Esophagus squamous epithelium (tissue), 5 donors: ENCODE results near the gene NCOA1. TPM values are rescaled to one million over a fixed set of nuclear protein-coding genes. Genes with fewer than 3 reads are reported as not detected.

ENCODE experiments used
- DNase-seq: peaks from one replicate; lab custom pipeline; 2025; lab: John Stamatoyannopoulos, UW
- H3K27ac ChIP-seq, 4 donors: fragments of 200-600 bp; sonication (generic); one replicate each; pipeline ENCODE4 v1.5.1; 2016 to 2019; ENCODE audit warnings: mild to moderate bottlenecking in 1 of 4
- H3K27me3 ChIP-seq, 4 donors: fragments of 200-600 bp; sonication (generic); 1 replicate in 3 of 4; 2 replicates in 1 of 4; pipeline versions ENCODE4 v1.5.1 to v1.6.0; 2017 to 2021; ENCODE audit warnings: antibody characterized with exemption in 1 of 4
- H3K36me3 ChIP-seq, 3 donors: fragments of 200-600 bp; sonication (generic); one replicate each; pipeline ENCODE4 v1.5.1; 2016 to 2019
- H3K4me1 ChIP-seq, 3 donors: fragments of 200-600 bp; sonication (generic); one replicate each; pipeline ENCODE4 v1.5.1; 2017 to 2019
- H3K4me3 ChIP-seq, 4 donors: fragments of 200-600 bp; sonication (generic); 1 replicate in 3 of 4; 2 replicates in 1 of 4; pipeline ENCODE4 v1.5.1; 2016 to 2019; ENCODE audit warnings: mild to moderate bottlenecking in 2 of 4, moderate library complexity in 1 of 4
- H3K9me3 ChIP-seq, 3 donors: fragments of 200-600 bp; sonication (generic); one replicate each; pipeline ENCODE4 v1.5.1; 2016 to 2019
- CTCF ChIP-seq, 6 experiments: fragments of 450-650 bp in 4 of 6; fragments of 200-600 bp in 2 of 6; sonication (generic) in 2 of 6; IDR thresholded peaks; one replicate each; pipeline ENCODE4 v1.5.1; 2016 to 2019; ENCODE audit warnings: antibody characterized with exemption in 6 of 6, mild to moderate bottlenecking in 4 of 6, moderate library complexity in 4 of 6
- POLR2A ChIP-seq, 4 donors: fragments of 450-650 bp; IDR thresholded peaks; one replicate each; pipeline ENCODE4 v1.6.1; 2017; ENCODE audit warnings: antibody characterized with exemption in 4 of 4, mild to moderate bottlenecking in 4 of 4, moderate library complexity in 3 of 4
- WGBS, 2 donors: methylation state at CpG; one replicate each; pipeline ENCODE4 v1.1.5; 2018; 5-methylcytosine and 5-hydroxymethylcytosine counted together
- intact Hi-C: fragments of 100-400 bp; cut with DNase I; formaldehyde crosslinking; loops from one replicate; pipeline ENCODE4 v1.15.0; 2022
- total RNA-seq, 4 donors: library from RNA; depleted of rRNA; stranded (reverse); fragments of >200 nt; gene quantifications; one replicate each; pipeline ENCODE4 v1.1.0, GENCODE V29; 2016
- donor health status: DM: yes; HTN: yes; CAD: no.

Gene NCOA1
- total RNA-seq, 4 donors from 2014 or later = 21.3 to 45.4 (median 32.9) TPM

- intact Hi-C loops = no loop called here
Measured at GRCh38 chr2:24652265-24653182, 161.5 kb downstream of the NCOA1 start.

GRCh38 chr2:24657818-24658217, 166.8 kb downstream of the NCOA1 start:
- Histone ChIP-seq H3K36me3 (peaks cover 0 to 16% (median 0%) of the 10 kb centered on the region in 3 donors), H3K4me1 (peaks cover 0 to 2% (median 0%) of the 10 kb centered on the region in 3 donors), H3K9me3 (no peaks in the 10 kb centered on the region), H3K27me3 (no peaks in the 10 kb centered on the region), H3K4me3 (no peak overlapping the region), H3K27ac (no peak overlapping the region)
- intact Hi-C loops = no loop called here
- no peak for TF ChIP-seq POLR2A (IDR thresholded peaks at IDR 0.05)
- TF ChIP-seq CTCF (IDR thresholded peaks at IDR 0.05) = no peak
- DNase-seq = no peak
- WGBS, 2 donors = 68 to 85% methylated on average over 2 of the region's 2 CpGs

More at GRCh38 chr2:24652265-24653182, 161.5 kb downstream of the NCOA1 start:
- H3K27me3 ChIP-seq = no peaks in the 10 kb centered on the region
- peaks cover 0 to 4% (median 0%) of the 10 kb centered on the region in 3 donors for H3K4me1 ChIP-seq
- TF ChIP-seq POLR2A (IDR thresholded peaks at IDR 0.05) = no peak
- H3K36me3 ChIP-seq = no peaks in the 10 kb centered on the region
- no peaks in the 10 kb centered on the region for H3K9me3 ChIP-seq
- no peak for DNase-seq
- H3K27ac ChIP-seq = no peak overlapping the region
- WGBS, 2 donors = 78 to 80% methylated on average over 3 of the region's 3 CpGs
- H3K4me3 ChIP-seq = no peak overlapping the region

GRCh38 chr2:24658531-24659202, 167.6 kb downstream of the NCOA1 start:
- Histone ChIP-seq H3K27ac (no peak overlapping the region), H3K4me1 (no peaks in the 10 kb centered on the region), H3K27me3 (no peaks in the 10 kb centered on the region), H3K4me3 (no peak overlapping the region), H3K9me3 (no peaks in the 10 kb centered on the region), H3K36me3 (peaks cover 0 to 16% (median 0%) of the 10 kb centered on the region in 3 donors)
- TF ChIP-seq POLR2A (IDR thresholded peaks at IDR 0.05) (no peak), CTCF (IDR thresholded peaks at IDR 0.05) (no peak)
- no peak for DNase-seq
- WGBS, 2 donors = 84 to 86% methylated on average over 4 of the region's 4 CpGs
- intact Hi-C loops = no loop called here

GRCh38 chr2:24659862-24660261, 168.8 kb downstream of the NCOA1 start:
- no peaks in the 10 kb centered on the region for H3K9me3 ChIP-seq
- intact Hi-C loops = no loop called here
- no peak for TF ChIP-seq CTCF (IDR thresholded peaks at IDR 0.05)
- no peak for TF ChIP-seq POLR2A (IDR thresholded peaks at IDR 0.05)
- H3K27ac ChIP-seq = no peak overlapping the region
- DNase-seq = no peak
- H3K36me3 ChIP-seq = peaks cover 0 to 16% (median 0%) of the 10 kb centered on the region in 3 donors
- H3K4me1 ChIP-seq = no peaks in the 10 kb centered on the region
- H3K27me3 ChIP-seq = no peaks in the 10 kb centered on the region
- 27 to 44% methylated on average over 1 of the region's 1 CpG for WGBS, 2 donors
- no peak overlapping the region for H3K4me3 ChIP-seq

GRCh38 chr2:24667542-24667941, 176.5 kb downstream of the NCOA1 start:
- 89 to 90% methylated on average over 1 of the region's 1 CpG for WGBS, 2 donors
- no peak for DNase-seq
- Histone ChIP-seq H3K27me3 (no peaks in the 10 kb centered on the region), H3K9me3 (no peaks in the 10 kb centered on the region), H3K27ac (no peak overlapping the region), H3K4me1 (no peaks in the 10 kb centered on the region), H3K36me3 (peaks cover 0 to 17% (median 0%) of the 10 kb centered on the region in 3 donors), H3K4me3 (no peak overlapping the region)
- TF ChIP-seq POLR2A (IDR thresholded peaks at IDR 0.05) = no peak
- TF ChIP-seq CTCF (IDR thresholded peaks at IDR 0.05) = no peak
- intact Hi-C loops = no loop called here
